GM21423 (cell line): Measurements from ENCODE around the gene KPNA3.
"Not testable (repeated sequence)": the region's sequence is repeated elsewhere in the genome, so short reads cannot be mapped to it uniquely, and the experiment has no call there.

Experiments used
- ATAC-seq: cut with Tn5 transposase; IDR thresholded peaks from one replicate; pipeline ENCODE4 v1.9.1; 2021; ENCODE audit warnings: mild to moderate bottlenecking, moderate library complexity; ENCODE audit not compliant: unreplicated experiment

KPNA3 gene

GRCh38 chr13:49792550-49793324 lies at the start of gene KPNA3:
TSS of gene KPNA3 (minus strand) at chr13:49792682. CDS start at chr13:49792506, 176 bp downstream.
- ATAC-seq: peak; percentile 88

- ATAC-seq: no peak
Observed at GRCh38 chr13:49841964-49842363, 49.5 kb upstream of the KPNA3 start.

GRCh38 chr13:49840675-49841074 lies 48.2 kb upstream of the KPNA3 start:
- no peak for ATAC-seq

- ATAC-seq: no peak
Observed at GRCh38 chr13:49840266-49840665, 47.8 kb upstream of the KPNA3 start.

- ATAC-seq: no peak
Observed at GRCh38 chr13:49838989-49839388, 46.5 kb upstream of the KPNA3 start.

- ATAC-seq: no peak
Observed at GRCh38 chr13:49836516-49836915, 44.0 kb upstream of the KPNA3 start.

GRCh38 chr13:49833402-49833801 lies 40.9 kb upstream of the KPNA3 start:
- no peak for ATAC-seq

- ATAC-seq: no peak
Observed at GRCh38 chr13:49831455-49831854, 39.0 kb upstream of the KPNA3 start.

GRCh38 chr13:49830721-49831120 lies 38.2 kb upstream of the KPNA3 start:
- no peak for ATAC-seq

GRCh38 chr13:49829715-49830114 lies 37.2 kb upstream of the KPNA3 start:
- ATAC-seq: no peak

GRCh38 chr13:49828453-49828852 lies 36.0 kb upstream of the KPNA3 start:
- ATAC-seq: no peak

GRCh38 chr13:49827891-49828290 lies 35.4 kb upstream of the KPNA3 start:
- no peak for ATAC-seq

- no peak for ATAC-seq
Observed at GRCh38 chr13:49827336-49827735, 34.9 kb upstream of the KPNA3 start.

GRCh38 chr13:49821216-49822009 lies 28.9 kb upstream of the KPNA3 start:
- no peak for ATAC-seq

GRCh38 chr13:49820591-49821215 lies 28.2 kb upstream of the KPNA3 start:
- ATAC-seq: no peak

GRCh38 chr13:49816047-49816446 lies 23.6 kb upstream of the KPNA3 start:
- ATAC-seq: not testable (repeated sequence)

GRCh38 chr13:49814551-49815270 lies 22.2 kb upstream of the KPNA3 start:
- no peak for ATAC-seq

GRCh38 chr13:49812812-49813211 lies 20.3 kb upstream of the KPNA3 start:
- ATAC-seq: no peak

GRCh38 chr13:49811527-49811908 lies 19.0 kb upstream of the KPNA3 start:
- no peak for ATAC-seq

GRCh38 chr13:49810567-49811526 lies 18.4 kb upstream of the KPNA3 start:
- no peak for ATAC-seq
